ENCODE data around the gene WLS. TPM values are rescaled to one million over a fixed set of nuclear protein-coding genes. Genes with fewer than 3 reads are reported as not detected.

The WLS gene
- total and polyA plus RNA-seq, 10 of the 15 experiments (the other 5 are each of a cell fraction or from before 2014, with no cell fraction given), result 0.04 to 0.36 TPM; not detected in 8

GRCh38 chr1:68278221-68278620 lies 45.9 kb upstream of the WLS start:
- RAD21 ChIA-PET (ENCODE audit: unreplicated experiment), result interaction anchor here (0.7 kb wide), 1 partner anchor 506 kb away, joined by 3 read pairs; no protein-coding TSS in a partner anchor
- in situ Hi-C loops (cut with MboI), result no loop called here

More at GRCh38 chr1:68278221-68278620, 45.9 kb upstream of the WLS start:
- H3K9ac ChIP-seq (ENCODE audit: control insufficient read depth, insufficient read depth, low read length), result no peak overlapping the region
- no peaks in the 10 kb centered on the region for H3K4me1 ChIP-seq (ENCODE audit: control insufficient read depth, insufficient read depth, low read length)
- DNase-seq (ENCODE audit: low read depth, low spot score) (no peak), FAIRE-seq (no peak), ATAC-seq (no peak)
- no peak overlapping the region for H3K4me3 ChIP-seq
- no peaks in the 10 kb centered on the region for H3K79me2 ChIP-seq (ENCODE audit: control insufficient read depth, insufficient read depth, low read length)
- 46% methylated on average over 1 of the region's 1 CpG for WGBS (ENCODE audit: insufficient coverage, insufficient replicate concordance, low lambda C conversion rate, missing lambda C conversion rate)
- H3K36me3 ChIP-seq (ENCODE audit: control insufficient read depth in 2 of 2, insufficient read depth in 2 of 2, low read length in 1 of 2), result no peaks in the 10 kb centered on the region
- CTCF ChIA-PET, result no interaction called here
- no peak overlapping the region for H3K4me2 ChIP-seq (ENCODE audit: control insufficient read depth, insufficient read depth)
- no peaks in the 10 kb centered on the region for H4K20me1 ChIP-seq (ENCODE audit: control insufficient read depth, insufficient read depth)
- no TSS peak for BruUV-seq (replicated peaks)
- H3K27me3 ChIP-seq (replicated peaks in 1 of 2; ENCODE audit: control insufficient read depth in 2 of 2, insufficient read depth in 2 of 2, low read length in 1 of 2), result no peaks in the 10 kb centered on the region
- H3K27ac ChIP-seq (ENCODE audit: control insufficient read depth, insufficient read depth), result no peak overlapping the region
- POLR2A ChIA-PET, result no interaction called here
- no peaks in the 10 kb centered on the region for H3K9me3 ChIP-seq (replicated peaks; ENCODE audit: control insufficient read depth, insufficient read depth, low read length)
- intact Hi-C loops (cut with micrococcal nuclease; ENCODE audit: unreplicated experiment), result no loop called here
- TF ChIP-seq ZNF24 (IDR thresholded peaks at IDR 0.05), result 0 out of 2 replicates have a peak, but pooled peaks have one; percentile 18
- no peak for TF ChIP-seq CBX5 (IDR thresholded peaks at IDR 0.05; ENCODE audit: low read depth)
- no peak for TF ChIP-seq HCFC1 (IDR thresholded peaks at IDR 0.05; ENCODE audit: low read length)
- no peak for TF ChIP-seq TCF7 (IDR thresholded peaks at IDR 0.05; ENCODE audit: borderline replicate concordance)
- no peak for TF ChIP-seq CREB1 (IDR thresholded peaks at IDR 0.05; ENCODE audit: low read depth)
- no peak for TF ChIP-seq ZBTB40 (IDR thresholded peaks at IDR 0.05; ENCODE audit: borderline replicate concordance)
- TF ChIP-seq NR2C2 (IDR thresholded peaks at IDR 0.05; ENCODE audit: borderline replicate concordance, control insufficient read depth, insufficient read length, low read depth), result no peak
- TF ChIP-seq MTA2 (IDR thresholded peaks at IDR 0.05; ENCODE audit: low read depth), result no peak
- SMC1A ChIA-PET (ENCODE audit: uncharacterized antibody, unreplicated experiment), result interaction anchor here (0.8 to 1.1 kb wide), 2 partner anchors 75 to 159 kb away, joined by 3 read pairs; no protein-coding TSS in a partner anchor
- H2AFZ ChIP-seq (ENCODE audit: control insufficient read depth, low read depth, low read length), result no peak overlapping the region

All from GM12878 (cell line).